Measurements from ENCODE around the gene DERL3. TPM values are rescaled to one million over a fixed set of nuclear protein-coding genes. Genes with fewer than 3 reads are reported as not detected.

Gene DERL3
- total RNA-seq, 1 donor from 2014 or later = 2.0 TPM

GRCh38 chr22:23833017-23833751 lies 5.6 kb downstream of the DERL3 start:
- H3K9me3 Mint-ChIP-seq (ENCODE audit: low read depth) = peaks cover 4% of the 10 kb centered on the region
- peaks cover 26% of the 10 kb centered on the region for H3K36me3 Mint-ChIP-seq (ENCODE audit: low read depth)
- TF ChIP-seq CTCF (IDR thresholded peaks at IDR 0.05) = no peak
- no peak overlapping the region for H3K4me3 Mint-ChIP-seq (ENCODE audit: unreplicated experiment)
- no peak overlapping the region for H3K27ac Mint-ChIP-seq (ENCODE audit: unreplicated experiment)
- peaks cover 43% of the 10 kb centered on the region for H3K4me1 Mint-ChIP-seq (ENCODE audit: low read depth)
- H3K27me3 Mint-ChIP-seq (ENCODE audit: low read depth) = no peaks in the 10 kb centered on the region
- peak; percentile 80 for DNase-seq (ENCODE audit: low spot score)

GRCh38 chr22:23832226-23833016 lies 6.4 kb downstream of the DERL3 start:
- TF ChIP-seq CTCF (IDR thresholded peaks at IDR 0.05) = no peak
- DNase-seq (ENCODE audit: low spot score) = peak; percentile 68
- Mint-ChIP-seq H3K36me3 (ENCODE audit: low read depth) (peaks cover 25% of the 10 kb centered on the region), H3K9me3 (ENCODE audit: low read depth) (peaks cover 4% of the 10 kb centered on the region), H3K4me1 (ENCODE audit: low read depth) (peaks cover 39% of the 10 kb centered on the region), H3K27ac (ENCODE audit: unreplicated experiment) (no peak overlapping the region), H3K27me3 (ENCODE audit: low read depth) (no peaks in the 10 kb centered on the region), H3K4me3 (ENCODE audit: unreplicated experiment) (no peak overlapping the region)

- H3K4me3 Mint-ChIP-seq (ENCODE audit: unreplicated experiment) = no peak overlapping the region
- peaks cover 4% of the 10 kb centered on the region for H3K9me3 Mint-ChIP-seq (ENCODE audit: low read depth)
- TF ChIP-seq CTCF (IDR thresholded peaks at IDR 0.05) = no peak
- DNase-seq (ENCODE audit: low spot score) = peak; percentile 91
- peaks cover 26% of the 10 kb centered on the region for H3K36me3 Mint-ChIP-seq (ENCODE audit: low read depth)
- no peak overlapping the region for H3K27ac Mint-ChIP-seq (ENCODE audit: unreplicated experiment)
- no peaks in the 10 kb centered on the region for H3K27me3 Mint-ChIP-seq (ENCODE audit: low read depth)
- H3K4me1 Mint-ChIP-seq (ENCODE audit: low read depth) = peaks cover 42% of the 10 kb centered on the region
These were observed 7.0 kb downstream of the DERL3 start for GRCh38 chr22:23831781-23832180.

GRCh38 chr22:23831261-23831660 lies 7.5 kb downstream of the DERL3 start:
- no peak overlapping the region for H3K27ac Mint-ChIP-seq (ENCODE audit: unreplicated experiment)
- TF ChIP-seq CTCF (IDR thresholded peaks at IDR 0.05) = no peak
- H3K36me3 Mint-ChIP-seq (ENCODE audit: low read depth) = peaks cover 28% of the 10 kb centered on the region

GRCh38 chr22:23829845-23830372 lies 8.9 kb downstream of the DERL3 start:
- Mint-ChIP-seq H3K36me3 (ENCODE audit: low read depth) (peaks cover 34% of the 10 kb centered on the region), H3K9me3 (ENCODE audit: low read depth) (peaks cover 4% of the 10 kb centered on the region), H3K4me3 (ENCODE audit: unreplicated experiment) (no peak overlapping the region), H3K4me1 (ENCODE audit: low read depth) (peaks cover 52% of the 10 kb centered on the region), H3K27me3 (ENCODE audit: low read depth) (no peaks in the 10 kb centered on the region), H3K27ac (ENCODE audit: unreplicated experiment) (peak overlapping the region; percentile 50)
- peak; percentile 8 for DNase-seq (ENCODE audit: low spot score)
- TF ChIP-seq CTCF (IDR thresholded peaks at IDR 0.05) = no peak

More at GRCh38 chr22:23831261-23831660, 7.5 kb downstream of the DERL3 start:
- peak; percentile 59 for DNase-seq (ENCODE audit: low spot score)
- H3K27me3 Mint-ChIP-seq (ENCODE audit: low read depth) = no peaks in the 10 kb centered on the region
- H3K9me3 Mint-ChIP-seq (ENCODE audit: low read depth) = peaks cover 4% of the 10 kb centered on the region
- peaks cover 47% of the 10 kb centered on the region for H3K4me1 Mint-ChIP-seq (ENCODE audit: low read depth)
- H3K4me3 Mint-ChIP-seq (ENCODE audit: unreplicated experiment) = no peak overlapping the region

Data from chondrocyte (in vitro differentiated cells).